Measurements from ENCODE around the gene MRPL58. TPM values are rescaled to one million over a fixed set of nuclear protein-coding genes. Genes with fewer than 3 reads are reported as not detected.
"Not testable (repeated sequence)": the region's sequence is repeated elsewhere in the genome, so short reads cannot be mapped to it uniquely, and the experiment has no call there.

MRPL58 gene
- total RNA-seq, 1 donor from 2014 or later, result 52.8 TPM

DNA sequence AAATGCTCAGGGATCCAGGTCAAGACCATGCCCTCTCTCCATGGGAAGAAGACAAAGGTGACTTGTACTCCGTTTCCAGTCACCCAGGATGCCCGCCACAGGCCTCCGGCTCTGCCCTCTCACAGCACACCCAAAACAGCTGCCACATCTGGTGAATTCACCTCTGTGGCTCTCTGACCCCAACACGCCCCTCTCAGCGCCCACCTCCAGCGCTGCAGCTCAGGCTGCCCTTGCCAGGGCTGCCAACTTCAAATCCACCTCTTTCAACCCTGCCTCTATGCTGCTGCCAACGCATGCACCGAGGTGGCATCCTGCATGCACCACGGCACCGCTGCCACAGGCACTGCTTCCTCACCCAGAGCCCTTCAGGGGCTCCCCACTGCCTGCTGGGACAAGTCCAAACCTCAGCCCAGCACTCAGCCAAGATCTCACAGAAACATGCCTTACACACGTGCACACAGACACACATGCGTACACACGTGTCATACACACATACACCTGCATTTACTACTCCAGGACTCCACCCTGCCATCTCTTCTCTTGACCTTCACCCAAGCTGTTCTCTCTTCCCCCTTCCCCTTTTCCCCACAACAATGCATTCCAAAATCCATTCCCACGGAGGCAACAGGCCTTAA, 47.4 kb upstream of the MRPL58 start:
- peaks cover 6% of the 10 kb centered on the region for H3K4me1 Mint-ChIP-seq
- Histone ChIP-seq H3K4me3 (no peak overlapping the region), H3K27ac (no peak overlapping the region), H3K4me1 (no peaks in the 10 kb centered on the region), H3K9ac (no peak overlapping the region), H3K79me2 (ENCODE audit: low read depth) (no peaks in the 10 kb centered on the region), H4K20me1 (ENCODE audit: low read depth) (no peaks in the 10 kb centered on the region), H3K36me3 (no peaks in the 10 kb centered on the region), H3K9me3 (ENCODE audit: low read depth) (no peaks in the 10 kb centered on the region), H3K27me3 (peaks cover 11% of the 10 kb centered on the region), H3F3A (ENCODE audit: low read depth) (no peaks in the 10 kb centered on the region), H3K4me2 (no peak overlapping the region), H2AFZ (replicated peaks) (no peak overlapping the region)
- TF ChIP-seq EZH2 (IDR thresholded peaks at IDR 0.05) (no peak), EZH2phosphoT487 (IDR thresholded peaks at IDR 0.05) (no peak)
- TF ChIP-seq, protein P1, sequence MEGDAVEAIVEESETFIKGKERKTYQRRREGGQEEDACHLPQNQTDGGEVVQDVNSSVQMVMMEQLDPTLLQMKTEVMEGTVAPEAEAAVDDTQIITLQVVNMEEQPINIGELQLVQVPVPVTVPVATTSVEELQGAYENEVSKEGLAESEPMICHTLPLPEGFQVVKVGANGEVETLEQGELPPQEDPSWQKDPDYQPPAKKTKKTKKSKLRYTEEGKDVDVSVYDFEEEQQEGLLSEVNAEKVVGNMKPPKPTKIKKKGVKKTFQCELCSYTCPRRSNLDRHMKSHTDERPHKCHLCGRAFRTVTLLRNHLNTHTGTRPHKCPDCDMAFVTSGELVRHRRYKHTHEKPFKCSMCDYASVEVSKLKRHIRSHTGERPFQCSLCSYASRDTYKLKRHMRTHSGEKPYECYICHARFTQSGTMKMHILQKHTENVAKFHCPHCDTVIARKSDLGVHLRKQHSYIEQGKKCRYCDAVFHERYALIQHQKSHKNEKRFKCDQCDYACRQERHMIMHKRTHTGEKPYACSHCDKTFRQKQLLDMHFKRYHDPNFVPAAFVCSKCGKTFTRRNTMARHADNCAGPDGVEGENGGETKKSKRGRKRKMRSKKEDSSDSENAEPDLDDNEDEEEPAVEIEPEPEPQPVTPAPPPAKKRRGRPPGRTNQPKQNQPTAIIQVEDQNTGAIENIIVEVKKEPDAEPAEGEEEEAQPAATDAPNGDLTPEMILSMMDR (IDR thresholded peaks at IDR 0.05), result no peak
- DNase-seq (ENCODE audit: low spot score), result no peak
- peaks cover 14% of the 10 kb centered on the region for H3K27me3 Mint-ChIP-seq (ENCODE audit: insufficient read depth, low read depth)
- H3K36me3 Mint-ChIP-seq, result no peaks in the 10 kb centered on the region
- no peaks in the 10 kb centered on the region for H3K9me3 Mint-ChIP-seq
- peak overlapping the region; percentile 59 for H3K4me3 Mint-ChIP-seq
- H3K27ac Mint-ChIP-seq, result no peak overlapping the region

- no peak overlapping the region for H3K27ac ChIP-seq
- TF ChIP-seq EZH2phosphoT487 (IDR thresholded peaks at IDR 0.05), result no peak
- TF ChIP-seq, protein P1 (IDR thresholded peaks at IDR 0.05), result no peak
- TF ChIP-seq EZH2 (IDR thresholded peaks at IDR 0.05), result no peak
- peaks cover 6% of the 10 kb centered on the region for H3F3A ChIP-seq (ENCODE audit: low read depth)
- Mint-ChIP-seq H3K27ac (no peak overlapping the region), H3K27me3 (ENCODE audit: insufficient read depth, low read depth) (peaks cover 21% of the 10 kb centered on the region), H3K36me3 (no peaks in the 10 kb centered on the region), H3K4me1 (peaks cover 5% of the 10 kb centered on the region), H3K9me3 (no peaks in the 10 kb centered on the region), H3K4me3 (no peak overlapping the region)
- H4K20me1 ChIP-seq (ENCODE audit: low read depth), result no peaks in the 10 kb centered on the region
- no peak overlapping the region for H3K4me2 ChIP-seq
- no peak overlapping the region for H3K9ac ChIP-seq
- H3K27me3 ChIP-seq, result peaks cover 35% of the 10 kb centered on the region
- H3K36me3 ChIP-seq, result no peaks in the 10 kb centered on the region
- no peak for DNase-seq (ENCODE audit: low spot score)
- no peaks in the 10 kb centered on the region for H3K4me1 ChIP-seq
- H3K4me3 ChIP-seq, result no peak overlapping the region
- no peak overlapping the region for H2AFZ ChIP-seq (replicated peaks)
- H3K9me3 ChIP-seq (ENCODE audit: low read depth), result no peaks in the 10 kb centered on the region
- no peaks in the 10 kb centered on the region for H3K79me2 ChIP-seq (ENCODE audit: low read depth)
Observed at GRCh38 chr17:74968361-74968780, 44.1 kb upstream of the MRPL58 start.

GRCh38 chr17:74969501-74969900, 43.0 kb upstream of the MRPL58 start:
- not testable (repeated sequence) for H3K27ac ChIP-seq; H3K9me3 Mint-ChIP-seq; H3K4me3 Mint-ChIP-seq; H3K9me3 ChIP-seq (ENCODE audit: low read depth); H4K20me1 ChIP-seq (ENCODE audit: low read depth); H3K36me3 Mint-ChIP-seq; H3K4me2 ChIP-seq; H3K27ac Mint-ChIP-seq; H3K36me3 ChIP-seq; H3K4me3 ChIP-seq; H3K4me1 Mint-ChIP-seq; H3F3A ChIP-seq (ENCODE audit: low read depth); H3K9ac ChIP-seq; DNase-seq (ENCODE audit: low spot score); H2AFZ ChIP-seq (replicated peaks); H3K79me2 ChIP-seq (ENCODE audit: low read depth); H3K4me1 ChIP-seq
- H3K27me3 Mint-ChIP-seq (ENCODE audit: insufficient read depth, low read depth), result peaks cover 30% of the 10 kb centered on the region
- H3K27me3 ChIP-seq, result peaks cover 46% of the 10 kb centered on the region

DNA sequence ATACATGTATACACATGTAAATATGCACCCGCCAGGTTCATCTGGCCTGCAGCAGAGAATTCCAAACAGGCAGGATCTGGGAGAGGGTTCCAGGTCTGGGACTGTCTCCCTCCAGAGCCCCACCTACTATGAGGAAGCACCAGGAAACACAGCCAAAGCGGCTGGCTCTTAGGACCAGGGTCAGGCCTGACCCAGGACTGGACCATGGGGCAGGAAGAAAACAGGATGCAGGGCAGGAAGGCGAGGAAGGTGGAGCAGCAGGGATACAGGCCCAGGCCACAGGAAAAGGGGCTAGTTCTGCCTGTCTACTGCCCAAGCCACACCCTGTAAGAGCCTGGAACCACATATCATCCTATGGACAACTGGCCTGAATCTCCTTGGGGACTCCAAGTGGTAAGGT, 42.1 kb upstream of the MRPL58 start:
- H3K4me1 Mint-ChIP-seq, result peaks cover 7% of the 10 kb centered on the region
- Histone ChIP-seq H3K36me3 (no peaks in the 10 kb centered on the region), H3K4me2 (no peak overlapping the region), H3K27ac (no peak overlapping the region), H4K20me1 (ENCODE audit: low read depth) (no peaks in the 10 kb centered on the region), H3F3A (ENCODE audit: low read depth) (peaks cover 6% of the 10 kb centered on the region), H3K4me1 (no peaks in the 10 kb centered on the region), H3K79me2 (ENCODE audit: low read depth) (no peaks in the 10 kb centered on the region), H3K4me3 (no peak overlapping the region), H3K27me3 (peaks cover 55% of the 10 kb centered on the region), H2AFZ (replicated peaks) (no peak overlapping the region), H3K9me3 (ENCODE audit: low read depth) (no peaks in the 10 kb centered on the region), H3K9ac (no peak overlapping the region)
- no peak overlapping the region for H3K27ac Mint-ChIP-seq
- no peak for DNase-seq (ENCODE audit: low spot score)
- H3K27me3 Mint-ChIP-seq (ENCODE audit: insufficient read depth, low read depth), result peaks cover 36% of the 10 kb centered on the region
- H3K36me3 Mint-ChIP-seq, result no peaks in the 10 kb centered on the region
- no peaks in the 10 kb centered on the region for H3K9me3 Mint-ChIP-seq
- TF ChIP-seq EZH2phosphoT487 (IDR thresholded peaks at IDR 0.05), result no peak
- TF ChIP-seq EZH2 (IDR thresholded peaks at IDR 0.05), result no peak
- TF ChIP-seq, protein P1 (IDR thresholded peaks at IDR 0.05), result no peak
- peak overlapping the region; percentile 81 for H3K4me3 Mint-ChIP-seq
